ENCODE data around the gene ACTG2. TPM values are rescaled to one million over a fixed set of nuclear protein-coding genes. Genes with fewer than 3 reads are reported as not detected.
A peak's percentile ranks its signal among the peaks of the same experiment; 100 is the strongest.

The ACTG2 gene
- total RNA-seq, 1 experiment from 2014 or later: 1.5 TPM

DNA sequence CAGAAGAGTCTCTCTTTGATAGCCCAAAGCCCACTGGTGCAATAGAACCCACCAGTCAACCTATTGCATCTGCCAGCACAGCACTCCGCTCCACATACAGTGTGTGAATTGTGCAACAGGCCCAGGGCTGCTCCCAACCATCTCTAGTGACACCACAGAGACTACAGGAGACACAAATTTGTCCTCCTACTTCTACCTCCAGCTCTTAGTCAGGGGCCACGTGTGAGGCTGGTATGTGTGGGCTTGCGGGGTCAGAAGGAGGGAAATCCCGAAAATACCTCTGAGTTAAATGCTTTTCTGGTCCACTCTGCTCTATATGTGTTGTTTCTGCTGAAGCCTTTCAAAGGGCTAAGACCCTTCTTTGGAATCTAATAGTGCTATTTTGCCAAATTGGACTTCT lies 51.9 kb downstream of the ACTG2 start:
- no peaks in the 10 kb centered on the region for H3K23me2 ChIP-seq (ENCODE audit: insufficient read length, low read depth, low read length, poor library complexity, severe bottlenecking)
- H4K20me1 ChIP-seq (ENCODE audit: control insufficient read depth, insufficient read depth, insufficient read length): no peaks in the 10 kb centered on the region
- WGBS (ENCODE audit: extremely low coverage, insufficient read length, low lambda C conversion rate): no CpG with 5 or more reads among the region's 4 CpGs
- no peak overlapping the region for H3K4me2 ChIP-seq (ENCODE audit: insufficient read depth, insufficient read length, low read length)
- peaks cover 12% of the 10 kb centered on the region for H3K79me1 ChIP-seq (ENCODE audit: insufficient read depth, low read depth, low read length, poor library complexity, severe bottlenecking)
- no peaks in the 10 kb centered on the region for H3K9me3 ChIP-seq (ENCODE audit: control insufficient read depth, low read depth, low read length)
- H2BK5ac ChIP-seq (ENCODE audit: insufficient read length, low read length): no peak overlapping the region
- no peak overlapping the region for H3K56ac ChIP-seq (ENCODE audit: insufficient read length, low read depth, low read length)
- no peak overlapping the region for H2BK20ac ChIP-seq (ENCODE audit: low read depth, low read length, poor library complexity, severe bottlenecking)
- no peak overlapping the region for H2BK15ac ChIP-seq (ENCODE audit: low read depth, low read length)
- Mint-ChIP-seq H3K36me3 (ENCODE audit: insufficient read depth in 1 of 3, low read depth in 3 of 3) (peaks cover 9 to 53% (median 47%) of the 10 kb centered on the region in 3 experiments; a peak in 6 of 7 replicates), H3K27me3 (ENCODE audit: low read depth) (no peaks in the 10 kb centered on the region), H3K27ac (peak overlapping the region in 1 of 3 experiments; percentile 16; a peak in 3 of 7 replicates), H3K4me1 (peaks cover 0 to under 1% of the 10 kb centered on the region in 2 experiments; a peak in 1 of 4 replicates), H3K9me3 (no peaks in the 10 kb centered on the region), H3K4me3 (no peak overlapping the region)
- no peak overlapping the region for H2BK120ac ChIP-seq (ENCODE audit: low read depth, low read length, poor library complexity, severe bottlenecking)
- no peak overlapping the region for H3K4ac ChIP-seq (ENCODE audit: low read depth, low read length)
- no peak overlapping the region for H3K9ac ChIP-seq (ENCODE audit: extremely low read depth, insufficient read length, low read length)
- no peak overlapping the region for H3K18ac ChIP-seq (ENCODE audit: insufficient read length, low read depth, low read length)
- no peak overlapping the region for H2AFZ ChIP-seq (ENCODE audit: low read length)
- H3K23ac ChIP-seq (ENCODE audit: insufficient read length, low read depth, low read length): no peak overlapping the region
- H3K27ac ChIP-seq (ENCODE audit: insufficient read length, low read depth, low read length): no peak overlapping the region
- no peak overlapping the region for H4K8ac ChIP-seq (replicated peaks; ENCODE audit: insufficient read length, low read depth, low read length)
- H2AK5ac ChIP-seq (ENCODE audit: insufficient read length, low read length): no peak overlapping the region
- no peak overlapping the region for H3T11ph ChIP-seq (ENCODE audit: low read length)
- peaks cover 2% of the 10 kb centered on the region; the same call in 1 of the 2 replicates for H3K79me2 ChIP-seq (ENCODE audit: insufficient read depth, low read length)
- H3K27me3 ChIP-seq (ENCODE audit: insufficient read depth, low read length): no peaks in the 10 kb centered on the region
- no peak overlapping the region for H3K14ac ChIP-seq (ENCODE audit: insufficient read depth, low read length)
- H3K4me1 ChIP-seq (ENCODE audit: insufficient read depth, low read length): no peaks in the 10 kb centered on the region
- TF ChIP-seq, protein P1, sequence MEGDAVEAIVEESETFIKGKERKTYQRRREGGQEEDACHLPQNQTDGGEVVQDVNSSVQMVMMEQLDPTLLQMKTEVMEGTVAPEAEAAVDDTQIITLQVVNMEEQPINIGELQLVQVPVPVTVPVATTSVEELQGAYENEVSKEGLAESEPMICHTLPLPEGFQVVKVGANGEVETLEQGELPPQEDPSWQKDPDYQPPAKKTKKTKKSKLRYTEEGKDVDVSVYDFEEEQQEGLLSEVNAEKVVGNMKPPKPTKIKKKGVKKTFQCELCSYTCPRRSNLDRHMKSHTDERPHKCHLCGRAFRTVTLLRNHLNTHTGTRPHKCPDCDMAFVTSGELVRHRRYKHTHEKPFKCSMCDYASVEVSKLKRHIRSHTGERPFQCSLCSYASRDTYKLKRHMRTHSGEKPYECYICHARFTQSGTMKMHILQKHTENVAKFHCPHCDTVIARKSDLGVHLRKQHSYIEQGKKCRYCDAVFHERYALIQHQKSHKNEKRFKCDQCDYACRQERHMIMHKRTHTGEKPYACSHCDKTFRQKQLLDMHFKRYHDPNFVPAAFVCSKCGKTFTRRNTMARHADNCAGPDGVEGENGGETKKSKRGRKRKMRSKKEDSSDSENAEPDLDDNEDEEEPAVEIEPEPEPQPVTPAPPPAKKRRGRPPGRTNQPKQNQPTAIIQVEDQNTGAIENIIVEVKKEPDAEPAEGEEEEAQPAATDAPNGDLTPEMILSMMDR (conservative IDR thresholded peaks at IDR 0.05): no peak
- H2BK12ac ChIP-seq (ENCODE audit: insufficient read length, low read depth, low read length): no peak overlapping the region
- H4K91ac ChIP-seq (ENCODE audit: insufficient read length, low read depth, low read length): no peak overlapping the region
- H4K5ac ChIP-seq (ENCODE audit: insufficient read length, low read depth, low read length): no peak overlapping the region
- no peak for DNase-seq

Measured in H9 (cell line).